ENCODE data around the gene GRAP. TPM values are rescaled to one million over a fixed set of nuclear protein-coding genes. Genes with fewer than 3 reads are reported as not detected.
A peak's percentile ranks its signal among the peaks of the same experiment; 100 is the strongest.
"Not testable (repeated sequence)": the region's sequence is repeated elsewhere in the genome, so short reads cannot be mapped to it uniquely, and the experiment has no call there.

GRAP gene
- polyA plus RNA-seq, 1 experiment, result 0.06 TPM

GRCh38 chr17:19032377-19032988 lies 14.3 kb downstream of the GRAP start:
- DNase-seq (ENCODE audit: low read depth); POLR2A ChIA-PET; H3K36me3 ChIP-seq (ENCODE audit: control insufficient read depth, insufficient read depth, low read length); CTCF ChIA-PET; H3K27me3 ChIP-seq (ENCODE audit: control insufficient read depth, insufficient read depth, low read length); H3K4me3 ChIP-seq (ENCODE audit: low read depth, low read length): not testable (repeated sequence)

GRCh38 chr17:19031729-19032128 lies 15.0 kb downstream of the GRAP start:
- H3K4me3 ChIP-seq (ENCODE audit: low read depth, low read length); DNase-seq (ENCODE audit: low read depth); H3K27me3 ChIP-seq (ENCODE audit: control insufficient read depth, insufficient read depth, low read length); H3K36me3 ChIP-seq (ENCODE audit: control insufficient read depth, insufficient read depth, low read length); POLR2A ChIA-PET; CTCF ChIA-PET: not testable (repeated sequence)
- TF ChIP-seq CTCF (IDR thresholded peaks at IDR 0.05; ENCODE audit: insufficient read depth, low read depth, low read length), result peak; percentile 34

- POLR2A ChIA-PET; DNase-seq (ENCODE audit: low read depth); H3K4me3 ChIP-seq (ENCODE audit: low read depth, low read length); CTCF ChIA-PET; H3K36me3 ChIP-seq (ENCODE audit: control insufficient read depth, insufficient read depth, low read length); H3K27me3 ChIP-seq (ENCODE audit: control insufficient read depth, insufficient read depth, low read length): not testable (repeated sequence)
Observed at GRCh38 chr17:19030771-19031449, 15.8 kb downstream of the GRAP start.

GRCh38 chr17:19029740-19030139 lies 17.0 kb downstream of the GRAP start:
- H3K27me3 ChIP-seq (ENCODE audit: control insufficient read depth, insufficient read depth, low read length); POLR2A ChIA-PET; H3K36me3 ChIP-seq (ENCODE audit: control insufficient read depth, insufficient read depth, low read length); CTCF ChIA-PET; H3K4me3 ChIP-seq (ENCODE audit: low read depth, low read length); DNase-seq (ENCODE audit: low read depth): not testable (repeated sequence)

- POLR2A ChIA-PET; H3K27me3 ChIP-seq (ENCODE audit: control insufficient read depth, insufficient read depth, low read length); CTCF ChIA-PET; DNase-seq (ENCODE audit: low read depth); H3K4me3 ChIP-seq (ENCODE audit: low read depth, low read length); H3K36me3 ChIP-seq (ENCODE audit: control insufficient read depth, insufficient read depth, low read length): not testable (repeated sequence)
Observed at GRCh38 chr17:19028671-19029070, 18.1 kb downstream of the GRAP start.

- TF ChIP-seq CTCF (IDR thresholded peaks at IDR 0.05; ENCODE audit: insufficient read depth, low read depth, low read length), result no peak
- H3K4me3 ChIP-seq (ENCODE audit: low read depth, low read length), result no peak overlapping the region
- ChIA-PET CTCF (interaction anchor here (1.1 kb wide), 1 partner anchor 20 kb away, joined by 3 read pairs; the partner anchor contains the start of gene FAM83G), POLR2A (no interaction called here)
- H3K27me3 ChIP-seq (ENCODE audit: control insufficient read depth, insufficient read depth, low read length), result no peaks in the 10 kb centered on the region
- H3K36me3 ChIP-seq (ENCODE audit: control insufficient read depth, insufficient read depth, low read length), result no peaks in the 10 kb centered on the region
- no peak for DNase-seq (ENCODE audit: low read depth)
Observed at GRCh38 chr17:19024101-19025078, 22.4 kb downstream of the GRAP start.
